Mesothelial cell of epicardium (in vitro differentiated cells): ENCODE results near the gene EIF5B. TPM values are rescaled to one million over a fixed set of nuclear protein-coding genes. Genes with fewer than 3 reads are reported as not detected.

ENCODE experiments used
- DNase-seq, 2 experiments: peaks; one replicate each; pipeline ENCODE4 v3.0.0; 2021; ENCODE audit warnings: low spot score in 2 of 2; ENCODE audit not compliant: unreplicated experiment in 2 of 2
- H3K27ac Mint-ChIP-seq: 2 replicates; pipeline ENCODE4 v1.8.0; 2021; ENCODE audit warnings: mixed read lengths
- H3K27me3 Mint-ChIP-seq: 2 replicates; pipeline ENCODE4 v1.8.0; 2021; ENCODE audit warnings: low read depth, mixed read lengths
- H3K36me3 Mint-ChIP-seq: 2 replicates; pipeline ENCODE4 v1.8.0; 2021; ENCODE audit warnings: mixed read lengths
- H3K4me1 Mint-ChIP-seq: 2 replicates; pipeline ENCODE4 v1.8.0; 2021; ENCODE audit warnings: mixed read lengths
- H3K4me3 Mint-ChIP-seq: 2 replicates; pipeline ENCODE4 v1.8.0; 2021; ENCODE audit warnings: mild to moderate bottlenecking, moderate library complexity, mixed read lengths
- H3K9me3 Mint-ChIP-seq: 2 replicates; pipeline ENCODE4 v1.8.0; 2021; ENCODE audit warnings: mixed read lengths
- CTCF ChIP-seq: fragments of 200-600 bp; sonication (generic); IDR thresholded peaks from one replicate; pipeline ENCODE4 v1.5.0; 2021; ENCODE audit warnings: antibody characterized with exemption; ENCODE audit not compliant: unreplicated experiment
- total RNA-seq: library from RNA; stranded (reverse); gene quantifications from 3 replicates; pipeline ENCODE4 v1.2.1, GENCODE V29; 2021

EIF5B gene
- total RNA-seq, 1 donor from 2014 or later: 45.3 TPM

GRCh38 chr2:99442837-99443236 is 105.6 kb downstream of the EIF5B start:
- no peak for DNase-seq
- Mint-ChIP-seq H3K36me3 (peaks cover 15% of the 10 kb centered on the region), H3K9me3 (no peaks in the 10 kb centered on the region), H3K27me3 (no peaks in the 10 kb centered on the region), H3K4me3 (no peak overlapping the region), H3K4me1 (no peaks in the 10 kb centered on the region), H3K27ac (no peak overlapping the region)
- no peak for TF ChIP-seq CTCF

GRCh38 chr2:99444222-99444621 is 107.0 kb downstream of the EIF5B start:
- peaks cover 17% of the 10 kb centered on the region for H3K36me3 Mint-ChIP-seq
- H3K9me3 Mint-ChIP-seq: no peaks in the 10 kb centered on the region
- DNase-seq: no peak
- TF ChIP-seq CTCF: no peak
- H3K27me3 Mint-ChIP-seq: no peaks in the 10 kb centered on the region
- H3K27ac Mint-ChIP-seq: no peak overlapping the region
- no peaks in the 10 kb centered on the region for H3K4me1 Mint-ChIP-seq
- no peak overlapping the region for H3K4me3 Mint-ChIP-seq

- H3K27me3 Mint-ChIP-seq: no peaks in the 10 kb centered on the region
- peaks cover 17% of the 10 kb centered on the region for H3K36me3 Mint-ChIP-seq
- no peak for DNase-seq
- H3K27ac Mint-ChIP-seq: no peak overlapping the region
- H3K9me3 Mint-ChIP-seq: no peaks in the 10 kb centered on the region
- H3K4me1 Mint-ChIP-seq: no peaks in the 10 kb centered on the region
- TF ChIP-seq CTCF: no peak
- no peak overlapping the region for H3K4me3 Mint-ChIP-seq
Measured at GRCh38 chr2:99445065-99445464, 107.9 kb downstream of the EIF5B start.

GRCh38 chr2:99448556-99448955 is 111.4 kb downstream of the EIF5B start:
- no peak for DNase-seq
- Mint-ChIP-seq H3K36me3 (peaks cover 26% of the 10 kb centered on the region), H3K9me3 (no peaks in the 10 kb centered on the region), H3K27ac (no peak overlapping the region), H3K4me3 (no peak overlapping the region), H3K27me3 (no peaks in the 10 kb centered on the region), H3K4me1 (no peaks in the 10 kb centered on the region)
- no peak for TF ChIP-seq CTCF

- TF ChIP-seq CTCF: no peak
- Mint-ChIP-seq H3K27ac (no peak overlapping the region), H3K9me3 (no peaks in the 10 kb centered on the region)
Measured at GRCh38 chr2:99450199-99450598, 113.0 kb downstream of the EIF5B start.

More at GRCh38 chr2:99450199-99450598, 113.0 kb downstream of the EIF5B start:
- H3K4me3 Mint-ChIP-seq: no peak overlapping the region
- no peaks in the 10 kb centered on the region for H3K27me3 Mint-ChIP-seq
- peaks cover 29% of the 10 kb centered on the region for H3K36me3 Mint-ChIP-seq
- DNase-seq: no peak
- H3K4me1 Mint-ChIP-seq: no peaks in the 10 kb centered on the region

Other genes starting within 250 kb of the EIF5B start
- gene C2orf15, start 195.7 kb upstream of the EIF5B start, total RNA-seq: 7.2 to 8.7 TPM (median 7.8 TPM) in 3 replicates
- gene TSGA10, start 182.4 kb upstream of the EIF5B start, total RNA-seq: 10.5 to 11.3 TPM (median 11.3 TPM) in 3 replicates
- 6.4 to 8.2 TPM (median 8.2 TPM) in 3 replicates for gene LIPT1, start 182.4 kb upstream of the EIF5B start, total RNA-seq
- 31.5 to 34.4 TPM (median 32.2 TPM) in 3 replicates for gene MITD1, start 156.3 kb upstream of the EIF5B start, total RNA-seq
- gene MRPL30, start 156.2 kb upstream of the EIF5B start, total RNA-seq: 33.3 to 35.3 TPM (median 35.1 TPM) in 3 replicates
- gene LYG2, start 81.7 kb upstream of the EIF5B start, total RNA-seq: not detected in 3 replicates
- 1.9 to 2.2 TPM (median 2.1 TPM) in 3 replicates for gene LYG1, start 36.2 kb upstream of the EIF5B start, total RNA-seq
- gene TXNDC9, start 1.1 kb upstream of the EIF5B start, total RNA-seq: 22.7 to 24.9 TPM (median 22.9 TPM) in 3 replicates
- gene REV1, start 152.6 kb downstream of the EIF5B start, total RNA-seq: 52.5 to 58.7 TPM (median 53.3 TPM) in 3 replicates